GM23248 (cell line): ENCODE results near the gene PPP1R37.

Experiments used
- EZH2 ChIP-seq: fragments of 200-600 bp; sonication (generic); IDR thresholded peaks from 2 replicates; pipeline ENCODE4 v1.6.1; 2018; ENCODE audit warnings: antibody characterized with exemption, mild to moderate bottlenecking; ENCODE audit not compliant: insufficient read depth, poor library complexity, severe bottlenecking
- EZH2phosphoT487 ChIP-seq: fragments of 200-600 bp; sonication (generic); IDR thresholded peaks from 2 replicates; pipeline ENCODE4 v1.6.1; 2018; ENCODE audit warnings: antibody characterized with exemption, moderate library complexity, mild to moderate bottlenecking, low read depth; ENCODE audit not compliant: insufficient read depth

GRCh38 chr19:45069056-45069455 is 23.9 kb upstream of the PPP1R37 start:
- TF ChIP-seq EZH2, result no peak
- no peak for TF ChIP-seq EZH2phosphoT487
